Measurements from ENCODE around the gene PIK3R4. TPM values are rescaled to one million over a fixed set of nuclear protein-coding genes. Genes with fewer than 3 reads are reported as not detected.

Gene PIK3R4
- total RNA-seq, 1 experiment from 2014 or later: 20.0 TPM

DNA sequence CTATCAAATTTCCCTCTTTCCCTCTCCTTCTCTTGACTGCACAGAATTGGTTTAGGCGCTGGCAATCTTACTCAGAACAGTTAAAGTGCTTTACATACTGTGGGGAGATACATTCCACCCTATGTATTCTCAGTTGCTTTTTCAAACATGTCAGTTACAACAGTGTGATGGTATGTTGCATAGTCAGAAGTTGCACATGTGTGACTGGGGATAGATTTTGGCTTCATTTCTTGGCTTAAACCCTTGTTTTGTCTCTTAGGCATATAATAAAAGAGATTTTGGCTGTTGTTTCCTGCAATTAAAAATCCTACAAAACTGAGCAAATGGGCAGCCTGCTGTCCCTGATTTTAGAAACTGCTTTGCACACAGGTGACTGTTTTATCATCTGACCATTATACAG is 86.7 kb downstream of the PIK3R4 start:
- no peaks in the 10 kb centered on the region for H3K4me1 ChIP-seq
- ChIA-PET POLR2A (no interaction called here), CTCF (no interaction called here)
- H3K36me3 ChIP-seq (ENCODE audit: control insufficient read depth, insufficient read depth, low read length): no peaks in the 10 kb centered on the region
- intact Hi-C loops (cut with micrococcal nuclease; ENCODE audit: unreplicated experiment): no loop called here
- H3K27ac Mint-ChIP-seq (ENCODE audit: unreplicated experiment): no peak overlapping the region
- H3K4me1 Mint-ChIP-seq (ENCODE audit: low read depth, unreplicated experiment): no peaks in the 10 kb centered on the region
- no peaks in the 10 kb centered on the region for H3K27me3 Mint-ChIP-seq (ENCODE audit: insufficient read depth, unreplicated experiment)
- no peak for DNase-seq
- H3K36me3 Mint-ChIP-seq (ENCODE audit: insufficient read depth, unreplicated experiment): no peaks in the 10 kb centered on the region
- TF ChIP-seq, protein P1, sequence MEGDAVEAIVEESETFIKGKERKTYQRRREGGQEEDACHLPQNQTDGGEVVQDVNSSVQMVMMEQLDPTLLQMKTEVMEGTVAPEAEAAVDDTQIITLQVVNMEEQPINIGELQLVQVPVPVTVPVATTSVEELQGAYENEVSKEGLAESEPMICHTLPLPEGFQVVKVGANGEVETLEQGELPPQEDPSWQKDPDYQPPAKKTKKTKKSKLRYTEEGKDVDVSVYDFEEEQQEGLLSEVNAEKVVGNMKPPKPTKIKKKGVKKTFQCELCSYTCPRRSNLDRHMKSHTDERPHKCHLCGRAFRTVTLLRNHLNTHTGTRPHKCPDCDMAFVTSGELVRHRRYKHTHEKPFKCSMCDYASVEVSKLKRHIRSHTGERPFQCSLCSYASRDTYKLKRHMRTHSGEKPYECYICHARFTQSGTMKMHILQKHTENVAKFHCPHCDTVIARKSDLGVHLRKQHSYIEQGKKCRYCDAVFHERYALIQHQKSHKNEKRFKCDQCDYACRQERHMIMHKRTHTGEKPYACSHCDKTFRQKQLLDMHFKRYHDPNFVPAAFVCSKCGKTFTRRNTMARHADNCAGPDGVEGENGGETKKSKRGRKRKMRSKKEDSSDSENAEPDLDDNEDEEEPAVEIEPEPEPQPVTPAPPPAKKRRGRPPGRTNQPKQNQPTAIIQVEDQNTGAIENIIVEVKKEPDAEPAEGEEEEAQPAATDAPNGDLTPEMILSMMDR (IDR thresholded peaks at IDR 0.05; ENCODE audit: insufficient read depth in 1 of 2, low read depth in 1 of 2, low read length in 1 of 2, severe bottlenecking in 1 of 2, unreplicated experiment in 1 of 2): no peak
- no TSS peak for BruUV-seq (replicated peaks)
- H3K27me3 ChIP-seq (replicated peaks; ENCODE audit: control insufficient read depth, insufficient read depth, low read length): no peaks in the 10 kb centered on the region
- no peaks in the 10 kb centered on the region for H3K9me3 ChIP-seq
- no peak overlapping the region for H3K4me3 Mint-ChIP-seq (ENCODE audit: unreplicated experiment)
- H3K4me3 ChIP-seq (ENCODE audit: low read depth, low read length): no peak overlapping the region
- no peaks in the 10 kb centered on the region for H3K9me3 Mint-ChIP-seq (ENCODE audit: unreplicated experiment)

DNA sequence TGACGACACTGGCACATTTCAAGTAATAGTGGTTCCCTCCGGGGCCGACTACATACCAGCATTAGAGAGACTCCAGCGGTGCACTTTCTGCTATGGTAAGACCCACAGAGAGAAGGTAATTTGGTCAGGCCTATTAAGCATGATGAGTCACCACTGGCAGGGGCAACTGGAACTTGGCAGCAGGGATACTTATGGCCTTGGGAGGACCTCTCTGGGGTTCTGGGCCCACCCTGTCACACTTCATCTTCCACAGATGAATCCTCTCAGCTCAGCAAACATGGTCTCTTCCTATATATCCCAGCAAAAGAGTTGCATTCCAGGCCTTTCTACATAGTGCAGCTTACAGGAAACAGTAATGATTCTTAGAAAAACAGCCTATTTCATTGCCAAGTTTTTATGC is 88.0 kb downstream of the PIK3R4 start:
- TF ChIP-seq, protein P1 (IDR thresholded peaks at IDR 0.05; ENCODE audit: insufficient read depth in 1 of 2, low read depth in 1 of 2, low read length in 1 of 2, severe bottlenecking in 1 of 2, unreplicated experiment in 1 of 2): no peak
- Histone ChIP-seq H3K36me3 (ENCODE audit: control insufficient read depth, insufficient read depth, low read length) (no peaks in the 10 kb centered on the region), H3K4me3 (ENCODE audit: low read depth, low read length) (no peak overlapping the region), H3K9me3 (no peaks in the 10 kb centered on the region), H3K27me3 (replicated peaks; ENCODE audit: control insufficient read depth, insufficient read depth, low read length) (no peaks in the 10 kb centered on the region), H3K4me1 (no peaks in the 10 kb centered on the region)
- no peak for DNase-seq
- Mint-ChIP-seq H3K36me3 (ENCODE audit: insufficient read depth, unreplicated experiment) (no peaks in the 10 kb centered on the region), H3K9me3 (ENCODE audit: unreplicated experiment) (no peaks in the 10 kb centered on the region), H3K4me1 (ENCODE audit: low read depth, unreplicated experiment) (no peaks in the 10 kb centered on the region), H3K27me3 (ENCODE audit: insufficient read depth, unreplicated experiment) (no peaks in the 10 kb centered on the region), H3K27ac (ENCODE audit: unreplicated experiment) (no peak overlapping the region), H3K4me3 (ENCODE audit: unreplicated experiment) (no peak overlapping the region)
- intact Hi-C loops (cut with micrococcal nuclease; ENCODE audit: unreplicated experiment): no loop called here
- no TSS peak for BruUV-seq (replicated peaks)
- ChIA-PET CTCF (no interaction called here), POLR2A (no interaction called here)

DNA sequence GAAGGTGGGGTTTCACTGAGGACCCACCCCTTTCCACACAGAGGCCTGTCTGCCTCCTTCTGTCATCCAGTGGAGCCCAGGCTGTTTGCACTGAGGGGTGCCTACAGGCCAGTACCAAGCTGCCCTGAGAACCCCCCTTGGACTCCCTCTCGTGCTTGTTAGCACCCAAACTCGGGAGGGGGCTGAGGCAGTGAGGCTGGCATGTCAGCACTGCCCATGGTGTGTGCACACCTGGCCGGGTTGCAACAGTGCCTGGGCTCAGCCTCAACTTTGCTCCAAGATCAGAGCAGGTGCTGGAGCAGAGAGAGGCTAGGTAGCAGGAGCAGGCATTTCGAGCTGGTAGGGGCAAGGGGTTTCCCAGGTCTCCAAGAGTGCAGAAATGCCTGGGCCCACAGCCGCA is 90.0 kb downstream of the PIK3R4 start:
- H3K4me3 ChIP-seq (ENCODE audit: low read depth, low read length): no peak overlapping the region
- intact Hi-C loops (cut with micrococcal nuclease; ENCODE audit: unreplicated experiment): no loop called here
- DNase-seq: no peak
- ChIA-PET CTCF (no interaction called here), POLR2A (no interaction called here)
- Mint-ChIP-seq H3K27me3 (ENCODE audit: insufficient read depth, unreplicated experiment) (peaks cover 7% of the 10 kb centered on the region), H3K36me3 (ENCODE audit: insufficient read depth, unreplicated experiment) (no peaks in the 10 kb centered on the region), H3K4me3 (ENCODE audit: unreplicated experiment) (no peak overlapping the region), H3K4me1 (ENCODE audit: low read depth, unreplicated experiment) (no peaks in the 10 kb centered on the region), H3K27ac (ENCODE audit: unreplicated experiment) (no peak overlapping the region), H3K9me3 (ENCODE audit: unreplicated experiment) (no peaks in the 10 kb centered on the region)
- no peaks in the 10 kb centered on the region for H3K27me3 ChIP-seq (replicated peaks; ENCODE audit: control insufficient read depth, insufficient read depth, low read length)
- no peaks in the 10 kb centered on the region for H3K4me1 ChIP-seq
- H3K9me3 ChIP-seq: no peaks in the 10 kb centered on the region
- TF ChIP-seq, protein P1 (IDR thresholded peaks at IDR 0.05; ENCODE audit: insufficient read depth in 1 of 2, low read depth in 1 of 2, low read length in 1 of 2, severe bottlenecking in 1 of 2, unreplicated experiment in 1 of 2): no peak
- no peaks in the 10 kb centered on the region for H3K36me3 ChIP-seq (ENCODE audit: control insufficient read depth, insufficient read depth, low read length)
- no TSS peak for BruUV-seq (replicated peaks)

Data from Caco-2 (cell line).